Measurements from ENCODE around the gene RTN4RL1. TPM values are rescaled to one million over a fixed set of nuclear protein-coding genes. Genes with fewer than 3 reads are reported as not detected.
A peak's percentile ranks its signal among the peaks of the same experiment; 100 is the strongest.

The RTN4RL1 gene
- total RNA-seq, 2 donors from 2014 or later, result 5.4 to 8.0 TPM

GRCh38 chr17:2011411-2012371 is 13.4 kb downstream of the RTN4RL1 start:
- H3K27me3 ChIP-seq (replicated peaks; ENCODE audit: insufficient read depth), result no peaks in the 10 kb centered on the region
- TF ChIP-seq, protein P1, sequence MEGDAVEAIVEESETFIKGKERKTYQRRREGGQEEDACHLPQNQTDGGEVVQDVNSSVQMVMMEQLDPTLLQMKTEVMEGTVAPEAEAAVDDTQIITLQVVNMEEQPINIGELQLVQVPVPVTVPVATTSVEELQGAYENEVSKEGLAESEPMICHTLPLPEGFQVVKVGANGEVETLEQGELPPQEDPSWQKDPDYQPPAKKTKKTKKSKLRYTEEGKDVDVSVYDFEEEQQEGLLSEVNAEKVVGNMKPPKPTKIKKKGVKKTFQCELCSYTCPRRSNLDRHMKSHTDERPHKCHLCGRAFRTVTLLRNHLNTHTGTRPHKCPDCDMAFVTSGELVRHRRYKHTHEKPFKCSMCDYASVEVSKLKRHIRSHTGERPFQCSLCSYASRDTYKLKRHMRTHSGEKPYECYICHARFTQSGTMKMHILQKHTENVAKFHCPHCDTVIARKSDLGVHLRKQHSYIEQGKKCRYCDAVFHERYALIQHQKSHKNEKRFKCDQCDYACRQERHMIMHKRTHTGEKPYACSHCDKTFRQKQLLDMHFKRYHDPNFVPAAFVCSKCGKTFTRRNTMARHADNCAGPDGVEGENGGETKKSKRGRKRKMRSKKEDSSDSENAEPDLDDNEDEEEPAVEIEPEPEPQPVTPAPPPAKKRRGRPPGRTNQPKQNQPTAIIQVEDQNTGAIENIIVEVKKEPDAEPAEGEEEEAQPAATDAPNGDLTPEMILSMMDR (IDR thresholded peaks at IDR 0.05), result no peak
- DNase-seq (ENCODE audit: low spot score) (no peak), ATAC-seq (ENCODE audit: insufficient number of reproducible peaks, low FRiP score, low read depth) (peak; percentile 37)
- no peaks in the 10 kb centered on the region for H3K9me3 ChIP-seq
- H3K4me1 ChIP-seq (ENCODE audit: control insufficient read depth in 1 of 2, low read depth in 2 of 2), result peaks cover 34 to 53% of the 10 kb centered on the region in 2 donors
- peak overlapping the region; percentile 36 for H3K4me3 ChIP-seq
- no peaks in the 10 kb centered on the region for H3K36me3 ChIP-seq
- H3K27ac ChIP-seq, result peak overlapping the region; percentile 77 to 80

- TF ChIP-seq, protein P1 (IDR thresholded peaks at IDR 0.05), result no peak
- no peak overlapping the region for H3K4me3 ChIP-seq
- no peaks in the 10 kb centered on the region for H3K9me3 ChIP-seq
- H3K4me1 ChIP-seq (ENCODE audit: control insufficient read depth in 1 of 2, low read depth in 2 of 2), result peaks cover 28 to 42% of the 10 kb centered on the region in 2 donors
- no peaks in the 10 kb centered on the region for H3K27me3 ChIP-seq (replicated peaks; ENCODE audit: insufficient read depth)
- H3K36me3 ChIP-seq, result no peaks in the 10 kb centered on the region
- H3K27ac ChIP-seq, result no peak overlapping the region
- DNase-seq (ENCODE audit: low spot score), result no peak
- ATAC-seq (ENCODE audit: insufficient number of reproducible peaks, low FRiP score, low read depth), result no peak
Observed at GRCh38 chr17:2009737-2010136, 15.4 kb downstream of the RTN4RL1 start.

DNA sequence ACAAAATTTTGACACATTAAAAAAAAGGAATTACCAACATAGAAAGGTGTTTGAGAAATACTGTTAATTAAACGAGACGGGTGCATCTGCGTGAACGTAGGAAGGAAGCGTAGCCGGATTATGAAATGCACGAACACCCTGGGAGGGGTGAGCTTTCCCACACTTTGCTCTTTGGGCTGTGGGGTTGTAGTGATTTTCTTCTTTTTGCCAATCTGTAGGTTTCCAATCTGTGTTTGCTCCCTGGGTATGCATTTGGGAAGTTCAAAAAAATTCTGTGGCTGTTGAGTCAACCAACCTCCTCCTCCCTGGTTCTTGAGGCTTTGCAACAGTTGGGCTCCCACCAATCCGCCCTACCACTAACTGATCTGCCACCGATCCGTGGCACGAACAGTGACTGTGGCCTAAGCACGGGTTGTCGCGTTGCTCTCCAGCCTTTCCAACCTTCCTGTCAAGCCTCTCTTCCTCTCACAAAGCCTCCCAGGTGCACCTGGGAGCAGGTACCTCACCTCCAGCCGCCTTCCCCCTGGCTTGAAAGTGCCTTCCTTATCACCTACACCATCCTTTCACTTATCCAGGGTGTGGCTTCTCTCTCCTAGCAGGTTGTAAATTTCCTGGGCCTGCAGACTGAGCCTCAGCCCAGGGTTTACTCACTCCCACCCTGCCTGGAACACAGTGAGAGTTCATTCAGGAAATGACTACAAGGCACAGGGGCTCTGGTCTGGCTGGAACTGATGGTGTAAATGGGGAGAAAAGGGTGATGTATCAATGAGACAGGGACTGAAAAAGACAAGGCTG is 16.6 kb downstream of the RTN4RL1 start:
- Histone ChIP-seq H3K27me3 (replicated peaks; ENCODE audit: insufficient read depth) (no peaks in the 10 kb centered on the region), H3K9me3 (no peaks in the 10 kb centered on the region), H3K4me1 (ENCODE audit: control insufficient read depth in 1 of 2, low read depth in 2 of 2) (peaks cover 17 to 29% of the 10 kb centered on the region in 2 donors), H3K27ac (no peak overlapping the region), H3K4me3 (no peak overlapping the region), H3K36me3 (no peaks in the 10 kb centered on the region)
- DNase-seq (ENCODE audit: low spot score), result no peak
- no peak for ATAC-seq (ENCODE audit: insufficient number of reproducible peaks, low FRiP score, low read depth)
- TF ChIP-seq, protein P1 (IDR thresholded peaks at IDR 0.05), result no peak

GRCh38 chr17:2004435-2004952 is 20.6 kb downstream of the RTN4RL1 start:
- H3K27me3 ChIP-seq (replicated peaks; ENCODE audit: insufficient read depth), result no peaks in the 10 kb centered on the region
- H3K4me3 ChIP-seq, result no peak overlapping the region
- ATAC-seq (ENCODE audit: insufficient number of reproducible peaks, low FRiP score, low read depth) (no peak), DNase-seq (ENCODE audit: low spot score) (no peak)
- H3K4me1 ChIP-seq (ENCODE audit: control insufficient read depth in 1 of 2, low read depth in 2 of 2), result peaks cover 9 to 14% of the 10 kb centered on the region in 2 donors
- H3K27ac ChIP-seq, result no peak overlapping the region
- TF ChIP-seq, protein P1 (IDR thresholded peaks at IDR 0.05), result no peak
- H3K36me3 ChIP-seq, result no peaks in the 10 kb centered on the region
- H3K9me3 ChIP-seq, result no peaks in the 10 kb centered on the region

DNA sequence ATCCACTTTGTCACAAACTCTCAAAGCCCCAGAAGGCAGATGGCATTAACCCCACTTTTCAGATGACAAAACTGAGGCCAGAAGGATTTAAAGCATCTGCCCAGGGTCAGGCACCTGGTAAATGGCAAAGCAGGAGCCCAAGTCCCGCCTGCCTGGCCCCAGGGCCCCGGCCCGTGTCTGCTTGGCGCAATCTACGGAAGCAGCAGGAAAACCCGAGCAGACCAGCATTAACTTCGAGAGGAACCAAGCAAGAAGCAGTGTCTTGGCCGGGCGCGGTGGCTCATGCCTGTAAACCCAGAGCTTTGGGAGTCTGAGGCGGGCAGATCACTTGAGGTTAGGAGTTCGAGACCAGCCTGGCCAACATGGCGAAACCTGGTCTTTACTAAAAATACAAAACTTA is 21.6 kb downstream of the RTN4RL1 start:
- Histone ChIP-seq H3K36me3 (no peaks in the 10 kb centered on the region), H3K9me3 (no peaks in the 10 kb centered on the region), H3K4me1 (ENCODE audit: control insufficient read depth in 1 of 2, low read depth in 2 of 2) (peaks cover 17 to 23% of the 10 kb centered on the region in 2 donors), H3K27me3 (replicated peaks; ENCODE audit: insufficient read depth) (no peaks in the 10 kb centered on the region), H3K27ac (no peak overlapping the region), H3K4me3 (no peak overlapping the region)
- ATAC-seq (ENCODE audit: insufficient number of reproducible peaks, low FRiP score, low read depth) (no peak), DNase-seq (ENCODE audit: low spot score) (no peak)
- TF ChIP-seq, protein P1 (IDR thresholded peaks at IDR 0.05), result no peak
